MM.1S (cell line): ENCODE data around the gene KCNJ5.

Experiments
- DNase-seq: peaks from one replicate; pipeline ENCODE4 v3.0.0-alpha.2; 2015
- H2AFZ ChIP-seq: fragments of 300-600 bp; sonication (generic); 2 replicates; pipeline ENCODE4 v1.6.0; 2016; ENCODE audit warnings: antibody characterized with exemption, low read length
- H3F3A ChIP-seq: fragments of 300-600 bp; sonication (generic); 2 replicates; pipeline ENCODE4 v1.6.1; 2016; ENCODE audit warnings: mild to moderate bottlenecking, antibody characterized with exemption, low read length, moderate library complexity, mixed read lengths; ENCODE audit not compliant: insufficient read depth
- H3K27ac ChIP-seq: fragments of 300-600 bp; sonication (generic); 2 replicates; pipeline ENCODE4 v1.5.1; 2016; ENCODE audit warnings: mild to moderate bottlenecking, low read length
- H3K27me3 ChIP-seq: fragments of 300-600 bp; sonication (generic); replicated peaks from 2 replicates; pipeline ENCODE4 v1.6.0; 2016; ENCODE audit warnings: low read length; ENCODE audit not compliant: insufficient read depth
- H3K36me3 ChIP-seq: fragments of 300-600 bp; sonication (generic); replicated peaks from 2 replicates; pipeline ENCODE4 v1.6.1; 2016; ENCODE audit warnings: mild to moderate bottlenecking, low read length, mixed read lengths; ENCODE audit not compliant: insufficient read depth
- H3K4me1 ChIP-seq: fragments of 300-600 bp; sonication (generic); 2 replicates; pipeline ENCODE4 v1.6.1; 2016; ENCODE audit warnings: low read length, mixed read lengths
- H3K4me2 ChIP-seq: fragments of 300-600 bp; sonication (generic); 2 replicates; pipeline ENCODE4 v1.6.0; 2016; ENCODE audit warnings: low read depth, low read length
- H3K4me3 ChIP-seq: fragments of 300-600 bp; sonication (generic); 2 replicates; pipeline ENCODE4 v1.5.1; 2016; ENCODE audit warnings: low read length, mixed read lengths
- H3K79me2 ChIP-seq: fragments of 300-600 bp; sonication (generic); 2 replicates; pipeline ENCODE4 v1.6.1; 2016; ENCODE audit warnings: mixed run types, low read length, mixed read lengths
- H3K9ac ChIP-seq: fragments of 300-600 bp; sonication (generic); 2 replicates; pipeline ENCODE4 v1.6.1; 2016; ENCODE audit warnings: low read length, mixed read lengths
- H3K9me2 ChIP-seq: fragments of 300-600 bp; sonication (generic); replicated peaks from 2 replicates; pipeline ENCODE4 v1.6.1; 2016; ENCODE audit warnings: mild to moderate bottlenecking, low read length, mixed read lengths; ENCODE audit not compliant: insufficient read depth
- H3K9me3 ChIP-seq: fragments of 300-600 bp; sonication (generic); replicated peaks from 2 replicates; pipeline ENCODE4 v1.6.1; 2016; ENCODE audit warnings: mild to moderate bottlenecking, low read length, mixed read lengths; ENCODE audit not compliant: insufficient read depth
- H4K20me1 ChIP-seq: fragments of 300-600 bp; sonication (generic); 2 replicates; pipeline ENCODE4 v1.6.1; 2016; ENCODE audit warnings: mild to moderate bottlenecking, low read length, moderate library complexity, mixed read lengths; ENCODE audit not compliant: insufficient read depth
- EZH2 ChIP-seq: fragments of 300-600 bp; sonication (generic); optimal IDR thresholded peaks from 2 replicates; pipeline ENCODE3; 2017; ENCODE audit warnings: low read depth, mild to moderate bottlenecking, antibody characterized with exemption, low read length, mixed read lengths
- EZH2phosphoT487 ChIP-seq: fragments of 300-600 bp; sonication (generic); IDR thresholded peaks from 2 replicates; pipeline ENCODE4 v1.6.1; 2018; ENCODE audit warnings: antibody characterized with exemption, low read length
- TF ChIP-seq, protein P1 (sequence below): fragments of 300-600 bp; sonication (generic); IDR thresholded peaks from 2 replicates; pipeline ENCODE4 v1.5.1; 2016; ENCODE audit warnings: antibody characterized with exemption, low read length, mixed read lengths

The KCNJ5 gene

DNA sequence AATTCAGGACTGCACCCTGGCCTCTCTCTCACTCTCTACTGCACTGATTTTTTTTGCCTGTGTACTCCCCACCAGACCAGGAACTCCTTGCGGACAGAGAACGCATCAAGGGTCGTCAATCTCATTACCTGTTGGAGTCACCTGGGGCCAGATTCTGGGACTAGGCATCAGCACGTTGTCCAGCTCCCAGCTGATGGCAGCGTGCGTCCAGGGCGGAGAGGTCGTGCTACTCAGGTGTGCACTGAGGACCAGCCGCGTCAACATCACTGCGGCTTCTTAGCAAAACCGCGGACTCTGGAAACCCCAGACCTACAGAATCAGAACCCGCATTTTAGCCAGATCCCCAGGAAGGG, 13.1 kb downstream of the KCNJ5 start:
- no peaks in the 10 kb centered on the region for H3K9me2 ChIP-seq

DNA sequence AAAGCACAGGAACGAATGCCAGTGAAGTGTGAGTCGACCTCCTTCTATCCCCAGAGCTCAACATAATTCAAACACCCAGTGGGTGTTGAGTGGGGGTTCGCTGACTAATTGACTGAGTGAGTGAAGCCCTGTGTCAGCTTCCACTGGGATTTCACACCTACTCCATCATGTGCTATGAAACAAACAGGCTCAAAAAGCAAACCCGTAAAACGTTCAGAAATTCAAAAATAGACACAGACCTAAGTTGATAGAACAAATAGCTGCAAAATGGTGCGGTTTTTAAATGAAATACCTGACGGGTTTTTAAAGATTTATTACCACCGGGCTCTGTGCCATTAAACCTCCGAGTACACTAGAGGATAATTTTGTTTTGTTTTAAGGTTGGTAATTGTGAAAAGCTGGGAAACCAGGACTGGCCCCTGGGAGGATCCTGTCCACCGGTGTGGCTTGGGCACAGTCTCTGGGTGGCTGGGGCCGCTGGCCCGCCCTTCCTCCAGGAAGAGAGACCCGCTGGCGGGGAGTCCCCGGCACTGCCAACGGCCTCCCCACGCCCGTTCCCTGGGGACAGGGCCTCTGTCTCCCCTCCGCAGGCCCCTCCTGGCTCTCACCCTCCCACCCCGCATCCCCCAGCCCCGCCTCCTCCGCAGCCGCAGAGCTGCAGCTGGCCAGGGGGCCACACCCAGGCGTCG, 13.6 kb downstream of the KCNJ5 start:
- Histone ChIP-seq H4K20me1 (no peaks in the 10 kb centered on the region), H3K4me2 (no peak overlapping the region), H3F3A (no peaks in the 10 kb centered on the region), H3K27ac (no peak overlapping the region), H3K79me2 (no peaks in the 10 kb centered on the region), H2AFZ (no peak overlapping the region), H3K36me3 (no peaks in the 10 kb centered on the region), H3K4me1 (no peaks in the 10 kb centered on the region), H3K27me3 (no peaks in the 10 kb centered on the region; the same call in 1 of the 2 replicates), H3K9me2 (no peaks in the 10 kb centered on the region), H3K9me3 (no peaks in the 10 kb centered on the region), H3K4me3 (no peak overlapping the region), H3K9ac (no peak overlapping the region)
- TF ChIP-seq EZH2phosphoT487 (no peak), EZH2 (no peak)
- TF ChIP-seq, protein P1, sequence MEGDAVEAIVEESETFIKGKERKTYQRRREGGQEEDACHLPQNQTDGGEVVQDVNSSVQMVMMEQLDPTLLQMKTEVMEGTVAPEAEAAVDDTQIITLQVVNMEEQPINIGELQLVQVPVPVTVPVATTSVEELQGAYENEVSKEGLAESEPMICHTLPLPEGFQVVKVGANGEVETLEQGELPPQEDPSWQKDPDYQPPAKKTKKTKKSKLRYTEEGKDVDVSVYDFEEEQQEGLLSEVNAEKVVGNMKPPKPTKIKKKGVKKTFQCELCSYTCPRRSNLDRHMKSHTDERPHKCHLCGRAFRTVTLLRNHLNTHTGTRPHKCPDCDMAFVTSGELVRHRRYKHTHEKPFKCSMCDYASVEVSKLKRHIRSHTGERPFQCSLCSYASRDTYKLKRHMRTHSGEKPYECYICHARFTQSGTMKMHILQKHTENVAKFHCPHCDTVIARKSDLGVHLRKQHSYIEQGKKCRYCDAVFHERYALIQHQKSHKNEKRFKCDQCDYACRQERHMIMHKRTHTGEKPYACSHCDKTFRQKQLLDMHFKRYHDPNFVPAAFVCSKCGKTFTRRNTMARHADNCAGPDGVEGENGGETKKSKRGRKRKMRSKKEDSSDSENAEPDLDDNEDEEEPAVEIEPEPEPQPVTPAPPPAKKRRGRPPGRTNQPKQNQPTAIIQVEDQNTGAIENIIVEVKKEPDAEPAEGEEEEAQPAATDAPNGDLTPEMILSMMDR: no peak
- DNase-seq: no peak

More for the DNA sequence above, 13.1 kb downstream of the KCNJ5 start:
- DNase-seq: no peak
- H2AFZ ChIP-seq: no peak overlapping the region
- no peak overlapping the region for H3K27ac ChIP-seq
- H3K36me3 ChIP-seq: no peaks in the 10 kb centered on the region
- H3F3A ChIP-seq: no peaks in the 10 kb centered on the region
- H3K9me3 ChIP-seq: no peaks in the 10 kb centered on the region
- H3K9ac ChIP-seq: no peak overlapping the region
- no peak overlapping the region for H3K4me2 ChIP-seq
- no peaks in the 10 kb centered on the region for H3K79me2 ChIP-seq
- TF ChIP-seq, protein P1: no peak
- TF ChIP-seq EZH2: no peak
- no peak for TF ChIP-seq EZH2phosphoT487
- no peak overlapping the region for H3K4me3 ChIP-seq
- no peaks in the 10 kb centered on the region; the same call in 1 of the 2 replicates for H3K27me3 ChIP-seq
- H4K20me1 ChIP-seq: no peaks in the 10 kb centered on the region
- H3K4me1 ChIP-seq: no peaks in the 10 kb centered on the region

DNA sequence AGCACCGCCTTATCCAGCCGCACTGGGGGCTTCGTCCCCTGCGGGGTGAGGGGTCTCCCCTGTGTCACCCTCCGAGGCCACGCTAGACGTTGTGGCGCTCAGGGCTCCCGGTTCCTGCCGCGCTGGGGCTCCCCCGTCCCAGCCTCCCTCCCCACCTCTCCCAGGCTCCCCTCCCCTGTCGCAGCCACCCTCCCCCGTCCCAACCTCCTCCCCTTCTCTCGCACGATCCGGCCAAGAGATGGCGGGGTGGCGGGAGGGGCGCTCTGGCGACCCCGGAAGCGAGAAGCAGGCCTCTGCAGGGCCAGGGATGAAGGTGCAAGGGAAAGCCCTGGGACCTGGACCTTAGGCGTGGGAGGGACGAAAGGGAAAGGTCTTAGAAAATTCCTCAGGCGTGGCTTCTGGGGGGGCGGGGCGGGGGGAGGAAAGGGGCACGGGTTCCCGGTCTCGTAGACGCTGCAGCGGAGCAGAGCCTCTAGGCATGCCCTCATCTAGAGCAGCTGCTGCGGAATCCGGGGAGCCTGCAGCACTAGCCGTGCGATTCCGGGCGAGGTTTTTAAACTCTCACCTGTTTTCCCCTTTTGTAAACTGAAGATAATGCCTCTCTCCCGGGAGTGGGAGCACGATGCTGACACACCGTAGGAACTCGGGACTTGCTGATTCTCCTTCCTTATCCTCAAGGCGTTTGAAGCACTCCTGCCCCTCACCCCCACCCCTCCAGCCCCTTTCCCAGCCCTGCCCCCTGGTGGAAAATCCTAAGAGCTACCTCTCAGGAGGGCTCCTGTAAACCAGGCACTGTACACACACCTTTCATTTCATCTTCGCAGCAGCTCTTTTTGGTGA, 14.4 kb downstream of the KCNJ5 start:
- peak; percentile 49 for DNase-seq
- Histone ChIP-seq H3K27ac (no peak overlapping the region), H3K27me3 (no peaks in the 10 kb centered on the region; the same call in 1 of the 2 replicates), H3K9ac (no peak overlapping the region), H3F3A (no peaks in the 10 kb centered on the region), H3K4me3 (peak overlapping the region; percentile 54), H3K36me3 (no peaks in the 10 kb centered on the region), H3K9me3 (no peaks in the 10 kb centered on the region), H3K4me2 (peak overlapping the region; percentile 86), H3K79me2 (no peaks in the 10 kb centered on the region), H2AFZ (peak overlapping the region; percentile 63; the same call in 1 of the 2 replicates), H3K4me1 (no peaks in the 10 kb centered on the region), H3K9me2 (no peaks in the 10 kb centered on the region), H4K20me1 (no peaks in the 10 kb centered on the region)
- no peak for TF ChIP-seq EZH2phosphoT487
- TF ChIP-seq, protein P1: peak; percentile 52
